Epidermal melanocyte (primary cell): ENCODE measurements around the gene SWSAP1.
A peak's percentile ranks its signal among the peaks of the same experiment; 100 is the strongest.

Source experiments
- DNase-seq: peaks from one replicate; pipeline ENCODE4 v3.0.0; 2011; ENCODE audit warnings: low spot score; ENCODE audit not compliant: insufficient read length

Gene SWSAP1

DNA sequence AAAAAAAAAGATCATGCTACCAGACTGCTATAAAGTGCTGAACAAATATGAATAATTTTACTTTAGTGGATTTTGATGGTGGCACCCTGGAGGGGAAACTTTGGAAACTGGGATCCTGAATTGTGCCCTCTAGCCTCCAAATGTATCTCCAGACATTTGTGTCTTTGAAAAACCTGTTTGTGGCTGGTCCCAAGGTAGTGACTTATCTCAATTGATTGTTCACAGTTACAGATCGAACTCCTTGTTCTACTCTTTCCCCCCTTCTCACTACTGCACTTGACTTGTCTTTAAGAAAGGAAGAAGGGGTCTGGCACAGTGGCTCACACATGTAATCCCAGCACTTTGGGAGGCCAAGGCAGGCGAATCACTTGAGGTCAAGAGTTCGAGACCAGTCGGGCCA is 34.1 kb downstream of the SWSAP1 start:
- DNase-seq = no peak

DNA sequence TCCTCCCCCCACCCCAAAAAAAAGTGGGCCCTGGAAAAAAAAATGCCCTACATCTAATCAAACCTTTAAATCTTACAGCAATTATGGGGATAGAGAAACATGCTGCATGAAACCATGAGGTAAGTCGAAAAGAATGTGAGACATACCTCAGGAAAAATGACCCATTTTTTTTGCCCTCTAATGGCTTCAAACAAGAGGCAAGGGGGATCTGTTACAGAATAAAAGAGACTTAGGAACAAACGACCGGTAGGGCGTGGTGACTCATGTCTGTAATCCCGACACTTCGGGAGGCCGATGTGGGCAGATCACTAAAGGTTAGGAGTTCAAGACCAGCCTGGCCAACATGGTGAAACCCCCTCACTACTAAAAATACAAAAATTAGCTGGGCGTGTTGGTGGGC is 36.2 kb downstream of the SWSAP1 start:
- no peak for DNase-seq

DNA sequence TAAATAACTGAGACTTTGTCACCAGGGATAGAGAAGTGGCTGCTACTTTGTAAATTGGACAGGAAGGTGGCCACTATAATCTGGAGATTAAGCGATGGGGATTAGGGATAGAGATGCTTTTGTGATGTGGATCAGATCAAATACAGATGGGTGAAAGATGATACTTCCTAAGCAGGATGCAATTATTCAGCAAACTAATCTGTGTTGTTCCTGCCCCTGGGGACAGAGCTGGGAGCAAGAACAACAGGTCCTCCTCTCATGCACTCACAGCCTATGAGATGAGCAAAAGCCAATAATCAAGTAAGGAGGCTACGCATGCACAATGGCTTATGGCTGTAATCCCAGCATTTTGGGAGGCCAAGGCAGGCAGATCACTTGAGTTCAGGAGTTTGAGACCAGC is 40.1 kb downstream of the SWSAP1 start:
- no peak for DNase-seq

DNA sequence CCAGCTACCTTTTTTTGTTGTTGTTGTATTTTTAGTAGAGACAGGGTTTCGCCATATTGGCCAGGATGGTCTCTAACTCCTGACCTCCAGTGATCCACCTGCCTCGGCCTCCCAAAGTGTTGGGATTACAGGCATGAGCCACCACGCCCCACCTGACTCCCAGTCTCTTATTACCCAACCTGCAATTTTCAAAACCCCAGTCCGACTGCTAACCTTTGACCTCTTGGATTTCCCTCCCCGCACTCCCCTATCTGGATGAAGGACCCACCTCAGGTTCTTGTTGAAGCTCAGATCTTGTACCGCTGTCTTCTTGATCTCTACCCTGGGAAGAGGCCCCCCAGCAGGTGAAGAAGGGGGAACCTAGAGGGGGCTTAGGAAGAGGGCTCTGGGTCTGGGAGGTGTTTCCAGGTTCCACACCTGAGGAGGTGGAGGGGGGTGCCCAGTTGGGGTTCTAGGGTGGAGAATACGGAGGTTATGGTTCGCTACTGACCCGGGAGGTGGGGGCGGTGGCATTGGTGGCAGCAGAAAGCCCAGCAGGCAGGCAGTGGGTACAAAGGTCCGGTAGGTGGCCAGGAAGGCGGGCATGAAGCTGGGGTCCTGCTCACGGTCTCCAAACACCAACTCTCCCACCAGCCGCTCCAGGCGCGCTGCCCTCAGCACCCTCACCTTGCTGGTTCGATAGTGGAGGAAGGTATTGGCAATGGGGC is 42.0 kb downstream of the SWSAP1 start:
- no peak for DNase-seq

DNA sequence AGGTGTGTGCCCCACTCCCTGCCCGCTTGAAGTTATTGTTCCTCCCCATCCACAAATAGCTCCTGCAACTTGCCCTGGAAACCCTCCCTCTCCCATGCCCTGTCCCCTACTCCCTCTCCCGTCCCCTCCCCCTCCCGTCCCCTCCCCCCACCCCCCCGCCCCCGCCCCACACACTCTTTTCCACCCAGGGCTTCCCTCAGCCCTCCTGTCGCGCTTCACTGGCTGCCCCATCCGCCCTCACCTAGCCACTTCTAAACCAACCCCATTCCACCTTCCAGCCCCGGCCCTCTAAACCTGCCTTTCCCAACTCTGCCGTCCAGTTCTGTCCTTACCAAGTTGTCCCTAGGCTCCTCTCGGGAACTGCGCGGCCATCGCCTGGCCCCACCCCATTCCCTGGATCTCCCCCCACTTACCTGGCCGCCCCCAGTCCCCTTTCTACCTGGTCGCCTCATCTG is 43.7 kb downstream of the SWSAP1 start:
- DNase-seq = no peak

DNA sequence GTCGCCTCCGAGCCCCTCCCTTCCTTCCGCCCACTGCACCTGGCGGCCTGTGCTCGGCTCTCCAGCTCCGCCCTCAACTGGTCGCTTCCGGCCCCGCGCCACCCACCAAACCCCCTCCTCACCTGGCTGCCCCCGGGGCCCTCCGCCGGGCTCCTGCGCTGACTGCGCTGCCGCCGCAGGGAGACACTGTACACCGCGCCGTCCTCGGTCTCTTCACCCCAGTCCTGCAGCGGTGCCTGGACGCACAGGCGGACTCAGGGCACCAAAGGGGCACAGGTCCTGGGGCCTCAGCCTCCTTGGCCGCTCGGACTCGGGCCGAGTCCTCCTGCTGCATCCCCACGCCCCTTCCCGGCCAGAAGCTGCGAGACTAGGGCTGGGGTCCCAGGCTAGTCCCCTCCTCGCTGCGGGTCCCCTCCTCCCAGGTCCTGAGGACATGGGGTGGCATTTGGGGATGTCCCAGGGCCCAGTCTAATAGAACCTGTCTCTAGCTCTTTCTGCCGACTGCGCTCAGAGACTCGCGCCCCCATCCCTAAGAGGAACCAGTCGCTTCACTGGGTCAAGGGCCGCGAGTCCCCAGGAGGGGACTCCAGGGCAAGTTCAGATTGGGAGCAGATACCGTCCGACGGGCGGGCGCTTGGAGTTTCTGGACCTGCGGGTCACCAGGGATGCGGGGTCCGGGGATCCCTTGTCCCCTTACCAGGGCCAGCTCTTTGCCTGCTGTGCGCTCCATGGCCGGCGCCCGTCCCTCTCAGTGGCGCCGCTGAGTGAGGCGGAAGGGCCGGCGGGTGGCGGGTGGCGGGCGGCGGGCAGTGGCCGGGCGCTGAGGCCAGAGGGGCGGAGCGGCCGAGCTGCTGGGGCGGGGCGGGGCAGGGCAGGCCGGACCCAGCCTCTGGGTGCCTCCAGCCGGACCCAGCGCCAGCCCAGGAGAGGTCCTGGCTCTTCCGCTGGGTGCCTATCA is 44.4 kb downstream of the SWSAP1 start, which contains the start of gene RGL3:
RGL3 (minus strand) TSS at position 766 of the 958 bp plus-strand sequence; CDS start at position 730, 36 bp downstream.
- DNase-seq = no peak

DNA sequence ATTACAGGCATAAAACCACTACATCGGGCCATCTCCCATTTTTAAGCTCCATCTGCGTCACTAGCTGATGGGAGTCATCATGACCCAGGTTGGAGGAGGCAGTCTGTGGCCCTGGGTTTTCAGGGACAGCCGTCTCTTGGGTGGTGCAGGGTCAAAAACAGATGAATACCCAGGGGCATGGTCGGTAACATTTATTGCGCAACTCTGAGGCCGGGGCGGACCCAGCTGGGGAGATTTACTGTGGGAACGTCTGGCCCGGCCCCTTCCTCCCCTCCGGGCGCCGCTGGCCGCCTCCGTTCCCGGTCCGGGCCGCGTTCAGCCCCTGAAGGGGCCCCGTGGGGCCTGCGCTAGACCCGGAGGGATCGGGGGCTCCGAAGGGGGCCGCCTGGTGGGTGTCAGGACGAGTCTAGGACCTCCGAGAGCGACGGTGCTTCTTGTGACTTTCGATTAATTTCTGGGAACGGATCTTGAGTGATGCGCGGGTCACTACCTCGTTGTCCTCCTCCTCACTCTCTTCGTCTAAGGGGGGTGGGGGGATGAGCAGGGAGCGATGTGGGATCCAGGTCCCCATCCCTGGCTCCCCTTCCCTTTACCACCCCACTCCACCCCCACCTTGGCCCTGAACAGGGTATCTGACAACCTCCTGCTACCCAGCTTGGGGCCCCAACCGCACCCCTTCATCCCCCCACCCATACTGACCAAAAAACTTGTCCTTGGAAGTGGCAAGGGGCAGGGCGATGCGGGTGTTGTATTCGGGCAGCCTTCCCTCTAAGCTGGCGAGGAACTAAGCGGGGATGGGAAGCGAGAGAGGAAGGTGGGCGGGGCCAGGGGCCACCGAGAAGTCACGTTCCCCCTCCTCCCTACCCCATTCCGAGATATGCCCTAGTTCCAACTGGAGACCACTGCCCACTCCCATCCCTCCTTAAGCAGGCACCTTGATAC is 46.2 kb downstream of the SWSAP1 start:
- DNase-seq = no peak

DNA sequence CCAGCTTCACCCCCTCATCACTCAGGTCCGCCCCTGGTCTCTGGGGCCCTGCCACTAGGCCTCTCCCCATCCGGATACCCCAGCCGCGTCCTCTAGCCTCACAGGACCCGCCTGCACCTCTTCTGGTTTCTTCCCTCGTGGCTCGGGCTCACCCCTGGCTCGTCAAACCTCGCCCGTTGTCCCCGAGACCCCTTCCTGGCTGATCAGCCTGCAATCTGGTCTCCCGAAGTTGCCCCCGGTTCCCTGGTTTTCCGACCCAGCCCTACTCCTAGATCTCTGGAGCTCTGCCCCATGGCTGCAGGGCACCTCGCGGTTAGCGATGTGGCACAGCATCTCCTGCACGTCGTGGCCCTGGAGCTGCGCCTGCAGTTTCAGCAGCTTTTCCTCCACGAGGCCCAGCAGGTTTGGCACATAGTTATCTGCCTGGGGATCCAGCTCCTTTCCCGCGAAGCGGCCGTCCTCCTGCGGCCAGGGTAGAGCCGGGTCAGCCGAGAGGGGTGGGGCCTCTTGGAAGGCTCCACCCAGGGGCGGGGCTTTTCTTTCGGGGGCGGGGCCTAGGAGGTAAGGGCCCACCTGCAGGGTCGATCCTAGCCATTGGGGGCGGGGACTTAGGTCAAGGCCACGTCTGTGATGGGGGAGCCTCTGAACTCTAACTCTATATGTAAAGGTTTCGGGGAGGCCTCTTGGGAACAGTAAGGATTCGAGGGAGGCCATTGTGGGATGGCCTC is 47.1 kb downstream of the SWSAP1 start:
- no peak for DNase-seq

DNA sequence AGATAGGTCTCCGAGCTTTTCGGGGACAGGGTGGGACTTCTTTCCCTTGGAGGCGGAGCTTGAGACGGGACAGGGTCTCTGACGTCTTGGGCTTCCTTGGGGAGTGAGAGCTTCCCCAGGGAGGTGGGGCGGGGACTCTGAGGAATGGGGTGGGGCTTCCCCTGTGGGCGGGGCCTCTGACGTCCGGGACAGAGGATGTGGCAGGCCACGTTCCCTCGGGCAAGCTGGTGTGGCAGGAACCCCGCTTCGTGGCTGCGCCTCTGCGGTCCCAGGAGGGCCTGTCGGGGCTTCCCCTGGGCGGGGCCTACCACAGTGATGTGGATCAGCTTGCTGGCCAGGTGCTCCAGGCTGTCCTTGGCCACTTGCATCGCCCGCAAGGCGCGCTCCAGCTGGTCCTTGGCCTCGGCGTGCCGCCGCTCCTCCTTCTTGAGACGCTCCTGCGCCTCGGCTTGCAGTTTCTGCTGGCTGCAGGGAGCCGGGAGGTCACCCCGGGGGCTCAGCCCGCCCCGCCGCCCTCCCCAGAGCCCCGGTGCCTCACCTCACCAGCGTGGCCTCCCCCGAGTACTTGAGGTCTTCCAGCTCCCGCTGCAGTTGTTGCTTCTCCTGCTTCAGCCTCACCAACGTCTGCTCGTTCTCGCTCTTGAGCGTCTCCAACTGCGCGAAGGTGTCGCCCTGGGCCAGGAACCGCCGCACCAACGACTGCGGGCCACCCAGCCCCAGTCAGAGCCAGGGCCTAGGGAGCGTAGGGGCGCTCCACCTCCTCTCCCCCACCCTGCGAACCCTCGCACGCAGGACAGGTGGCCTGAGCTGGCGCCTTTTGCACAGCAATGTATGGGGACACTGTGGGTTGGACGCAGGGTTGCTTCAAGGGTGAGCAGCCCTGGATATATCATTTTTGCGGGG is 47.9 kb downstream of the SWSAP1 start:
- DNase-seq = peak; percentile 63

DNA sequence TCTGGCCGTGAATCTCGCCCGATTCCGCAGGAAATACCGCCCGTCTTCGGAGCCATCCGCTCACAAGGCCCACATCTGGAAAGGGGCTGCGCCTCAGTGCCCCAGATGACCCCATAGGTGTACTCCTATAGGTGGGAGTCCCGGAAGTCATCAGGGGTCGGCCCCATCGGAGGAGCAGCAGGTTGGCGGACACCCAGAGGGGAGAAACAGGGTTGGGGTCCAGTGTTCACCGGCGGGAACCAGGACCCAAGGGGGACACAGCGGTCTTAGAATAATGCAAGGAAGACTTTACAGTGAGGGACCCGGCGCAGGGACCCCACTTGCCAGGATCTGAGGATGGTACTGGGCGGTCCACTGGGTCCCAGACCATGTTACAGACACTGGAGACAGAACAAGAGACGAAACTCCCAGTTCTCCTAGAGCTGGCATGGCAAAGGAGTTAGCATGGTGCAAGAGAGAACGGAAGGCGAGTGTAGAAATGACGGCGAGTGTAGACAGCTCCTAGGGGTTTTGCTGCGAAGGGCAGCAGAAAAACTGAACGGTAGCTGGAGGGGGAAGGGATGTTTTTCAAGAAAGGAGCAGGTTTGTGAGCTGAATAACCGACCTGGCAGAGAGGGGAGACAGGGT is 48.8 kb downstream of the SWSAP1 start:
- DNase-seq = no peak

DNA sequence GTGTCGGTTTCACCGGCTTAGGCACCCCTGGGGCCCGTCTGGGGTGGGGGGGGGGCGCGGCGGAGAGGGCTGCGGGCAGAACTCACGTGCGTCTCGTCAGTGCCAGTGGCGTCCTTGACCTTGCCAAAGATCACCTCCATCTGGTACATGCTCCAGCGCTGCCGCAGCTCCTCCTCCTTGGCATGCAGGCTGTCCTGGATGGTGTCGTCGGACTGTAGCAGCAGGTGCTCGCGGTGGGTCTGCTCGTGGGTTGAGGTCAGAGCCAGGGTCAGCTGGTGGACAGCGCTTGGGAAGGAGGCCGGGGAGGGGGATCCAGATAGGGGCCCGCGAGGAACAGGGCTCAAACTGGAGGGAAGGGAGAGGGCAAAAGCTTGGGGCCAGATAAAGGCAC is 49.3 kb downstream of the SWSAP1 start:
- no peak for DNase-seq
